Measurements from ENCODE around the gene SLC9C2. TPM values are rescaled to one million over a fixed set of nuclear protein-coding genes. Genes with fewer than 3 reads are reported as not detected.

The SLC9C2 gene
- total RNA-seq, 1 experiment from 2014 or later: not detected

DNA sequence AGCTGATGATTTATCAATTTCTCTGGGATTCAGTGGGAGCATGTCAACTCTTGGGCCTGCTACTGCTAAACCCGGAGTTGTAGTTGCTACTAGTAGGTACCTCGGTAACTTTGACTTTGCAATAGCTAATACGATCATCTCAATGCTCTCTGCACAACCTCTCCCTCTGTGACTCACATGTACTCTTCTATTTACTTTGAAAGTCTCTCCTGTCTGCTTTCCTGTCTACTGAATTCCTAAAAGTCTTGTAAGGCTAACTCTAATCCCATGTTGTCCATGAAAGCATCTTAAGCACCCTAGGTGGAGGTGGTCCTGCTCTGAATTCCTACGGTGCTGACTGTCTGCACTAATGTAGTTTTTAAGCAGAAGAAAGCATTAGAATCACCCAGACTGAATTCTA, 29.3 kb downstream of the SLC9C2 start:
- no peak for ATAC-seq
- Histone ChIP-seq H3K9me3 (ENCODE audit: control insufficient read depth, insufficient read depth, low read depth, low read length) (no peaks in the 10 kb centered on the region), H3K4me3 (ENCODE audit: low read depth in 2 of 2, low read length in 2 of 2) (no peak overlapping the region), H3K27me3 (ENCODE audit: control insufficient read depth, insufficient read depth, low read length) (peaks cover 2% of the 10 kb centered on the region; the same call in 1 of the 2 replicates), H3K27ac (ENCODE audit: low read length) (no peak overlapping the region), H3K4me1 (ENCODE audit: control insufficient read depth, insufficient read depth, low read length) (no peaks in the 10 kb centered on the region), H3K36me3 (ENCODE audit: control insufficient read depth, insufficient read depth, low read length) (no peaks in the 10 kb centered on the region)
- POLR2A ChIA-PET: no interaction called here
- TF ChIP-seq, protein P1, sequence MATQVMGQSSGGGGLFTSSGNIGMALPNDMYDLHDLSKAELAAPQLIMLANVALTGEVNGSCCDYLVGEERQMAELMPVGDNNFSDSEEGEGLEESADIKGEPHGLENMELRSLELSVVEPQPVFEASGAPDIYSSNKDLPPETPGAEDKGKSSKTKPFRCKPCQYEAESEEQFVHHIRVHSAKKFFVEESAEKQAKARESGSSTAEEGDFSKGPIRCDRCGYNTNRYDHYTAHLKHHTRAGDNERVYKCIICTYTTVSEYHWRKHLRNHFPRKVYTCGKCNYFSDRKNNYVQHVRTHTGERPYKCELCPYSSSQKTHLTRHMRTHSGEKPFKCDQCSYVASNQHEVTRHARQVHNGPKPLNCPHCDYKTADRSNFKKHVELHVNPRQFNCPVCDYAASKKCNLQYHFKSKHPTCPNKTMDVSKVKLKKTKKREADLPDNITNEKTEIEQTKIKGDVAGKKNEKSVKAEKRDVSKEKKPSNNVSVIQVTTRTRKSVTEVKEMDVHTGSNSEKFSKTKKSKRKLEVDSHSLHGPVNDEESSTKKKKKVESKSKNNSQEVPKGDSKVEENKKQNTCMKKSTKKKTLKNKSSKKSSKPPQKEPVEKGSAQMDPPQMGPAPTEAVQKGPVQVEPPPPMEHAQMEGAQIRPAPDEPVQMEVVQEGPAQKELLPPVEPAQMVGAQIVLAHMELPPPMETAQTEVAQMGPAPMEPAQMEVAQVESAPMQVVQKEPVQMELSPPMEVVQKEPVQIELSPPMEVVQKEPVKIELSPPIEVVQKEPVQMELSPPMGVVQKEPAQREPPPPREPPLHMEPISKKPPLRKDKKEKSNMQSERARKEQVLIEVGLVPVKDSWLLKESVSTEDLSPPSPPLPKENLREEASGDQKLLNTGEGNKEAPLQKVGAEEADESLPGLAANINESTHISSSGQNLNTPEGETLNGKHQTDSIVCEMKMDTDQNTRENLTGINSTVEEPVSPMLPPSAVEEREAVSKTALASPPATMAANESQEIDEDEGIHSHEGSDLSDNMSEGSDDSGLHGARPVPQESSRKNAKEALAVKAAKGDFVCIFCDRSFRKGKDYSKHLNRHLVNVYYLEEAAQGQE (IDR thresholded peaks at IDR 0.05; ENCODE audit: insufficient read depth in 1 of 2, low read depth in 2 of 2, low read length in 1 of 2): no peak
- TF ChIP-seq TCF7L2 (IDR thresholded peaks at IDR 0.05; ENCODE audit: low read depth, low read length) (no peak), SIN3A (IDR thresholded peaks at IDR 0.05; ENCODE audit: borderline replicate concordance, insufficient read depth, low read depth, low read length) (no peak), POLR2AphosphoS5 (IDR thresholded peaks at IDR 0.05; ENCODE audit: low read depth, low read length) (no peak)
- TF ChIP-seq, protein P2, sequence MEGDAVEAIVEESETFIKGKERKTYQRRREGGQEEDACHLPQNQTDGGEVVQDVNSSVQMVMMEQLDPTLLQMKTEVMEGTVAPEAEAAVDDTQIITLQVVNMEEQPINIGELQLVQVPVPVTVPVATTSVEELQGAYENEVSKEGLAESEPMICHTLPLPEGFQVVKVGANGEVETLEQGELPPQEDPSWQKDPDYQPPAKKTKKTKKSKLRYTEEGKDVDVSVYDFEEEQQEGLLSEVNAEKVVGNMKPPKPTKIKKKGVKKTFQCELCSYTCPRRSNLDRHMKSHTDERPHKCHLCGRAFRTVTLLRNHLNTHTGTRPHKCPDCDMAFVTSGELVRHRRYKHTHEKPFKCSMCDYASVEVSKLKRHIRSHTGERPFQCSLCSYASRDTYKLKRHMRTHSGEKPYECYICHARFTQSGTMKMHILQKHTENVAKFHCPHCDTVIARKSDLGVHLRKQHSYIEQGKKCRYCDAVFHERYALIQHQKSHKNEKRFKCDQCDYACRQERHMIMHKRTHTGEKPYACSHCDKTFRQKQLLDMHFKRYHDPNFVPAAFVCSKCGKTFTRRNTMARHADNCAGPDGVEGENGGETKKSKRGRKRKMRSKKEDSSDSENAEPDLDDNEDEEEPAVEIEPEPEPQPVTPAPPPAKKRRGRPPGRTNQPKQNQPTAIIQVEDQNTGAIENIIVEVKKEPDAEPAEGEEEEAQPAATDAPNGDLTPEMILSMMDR (IDR thresholded peaks at IDR 0.05): no peak
- BruUV-seq (replicated peaks): no TSS peak
- in situ Hi-C loops (cut with HindIII; ENCODE audit: low pct_unique_long_range_greater_than_20kb, low sequenced_read_pairs) (no loop called here), intact Hi-C loops (cut with micrococcal nuclease; ENCODE audit: unreplicated experiment) (no loop called here)
- CTCF ChIA-PET: no interaction called here
- no peak for DNase-seq (ENCODE audit: low read depth, low spot score)

DNA sequence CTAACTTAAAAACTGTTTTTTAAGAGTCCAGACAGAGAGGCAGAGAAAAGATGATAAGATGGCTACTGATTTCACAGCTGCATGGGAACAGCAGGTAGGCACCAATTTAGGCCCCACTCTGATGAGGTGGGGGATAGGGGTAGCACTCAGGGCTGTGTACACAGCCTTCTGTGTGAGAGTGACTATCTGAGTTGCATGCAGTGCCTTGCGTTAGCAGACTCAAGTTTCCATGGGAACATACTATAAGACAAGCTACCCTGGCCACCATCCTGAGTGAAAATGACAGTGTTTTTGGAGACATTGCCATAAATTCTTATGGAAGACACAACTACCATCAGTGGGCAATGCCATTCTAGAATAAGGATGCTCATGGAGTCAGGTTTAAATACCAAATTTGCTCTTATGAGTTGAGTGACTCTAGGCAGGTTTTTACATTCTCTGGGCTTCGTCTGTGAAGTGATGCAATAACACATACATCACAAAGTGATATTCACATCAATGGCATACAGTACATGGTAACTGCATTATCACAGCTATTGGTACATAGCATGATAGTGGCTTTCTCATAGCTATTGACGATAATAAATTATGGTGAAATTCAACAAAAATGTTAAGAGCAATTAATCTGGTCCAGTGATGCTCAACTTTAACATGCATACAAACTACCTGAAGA, 30.5 kb downstream of the SLC9C2 start:
- no peak for ATAC-seq
- in situ Hi-C loops (cut with HindIII; ENCODE audit: low pct_unique_long_range_greater_than_20kb, low sequenced_read_pairs): no loop called here
- DNase-seq (ENCODE audit: low read depth, low spot score): no peak
- Histone ChIP-seq H3K4me1 (ENCODE audit: control insufficient read depth, insufficient read depth, low read length) (no peaks in the 10 kb centered on the region), H3K27ac (ENCODE audit: low read length) (no peak overlapping the region), H3K36me3 (ENCODE audit: control insufficient read depth, insufficient read depth, low read length) (no peaks in the 10 kb centered on the region), H3K9me3 (ENCODE audit: control insufficient read depth, insufficient read depth, low read depth, low read length) (no peaks in the 10 kb centered on the region), H3K4me3 (ENCODE audit: low read depth in 2 of 2, low read length in 2 of 2) (no peak overlapping the region), H3K27me3 (ENCODE audit: control insufficient read depth, insufficient read depth, low read length) (peaks cover 2% of the 10 kb centered on the region; the same call in 1 of the 2 replicates)
- TF ChIP-seq, protein P2 (IDR thresholded peaks at IDR 0.05): no peak
- TF ChIP-seq, protein P1 (IDR thresholded peaks at IDR 0.05; ENCODE audit: insufficient read depth in 1 of 2, low read depth in 2 of 2, low read length in 1 of 2): no peak
- TF ChIP-seq SIN3A (IDR thresholded peaks at IDR 0.05; ENCODE audit: borderline replicate concordance, insufficient read depth, low read depth, low read length) (no peak), POLR2AphosphoS5 (IDR thresholded peaks at IDR 0.05; ENCODE audit: low read depth, low read length) (no peak), TCF7L2 (IDR thresholded peaks at IDR 0.05; ENCODE audit: low read depth, low read length) (no peak)
- intact Hi-C loops (cut with micrococcal nuclease; ENCODE audit: unreplicated experiment): no loop called here
- ChIA-PET POLR2A (no interaction called here), CTCF (no interaction called here)
- no TSS peak for BruUV-seq (replicated peaks)

Measured in Panc1 (cell line).